Gastrocnemius medialis (tissue), 4 donors: Measurements from ENCODE around the gene DUSP8.

Source experiments
- POLR2A ChIP-seq, 2 donors: fragments of 450-650 bp; IDR thresholded peaks; one replicate each; pipeline ENCODE4 v1.6.1; 2017; ENCODE audit warnings: antibody characterized with exemption in 2 of 2, mild to moderate bottlenecking in 2 of 2, moderate library complexity in 2 of 2
- TF ChIP-seq, protein P1 (sequence below), 5 experiments: fragments of 450-650 bp in 3 of 5; fragments of 200-600 bp in 2 of 5; sonication (generic) in 2 of 5; IDR thresholded peaks in 4 of 5; conservative IDR thresholded peaks in 1 of 5; 1 replicate in 4 of 5; 2 replicates in 1 of 5; pipeline ENCODE4 v1.5.1; 2016 to 2019; ENCODE audit warnings: antibody characterized with exemption in 5 of 5, mild to moderate bottlenecking in 3 of 5, moderate library complexity in 3 of 5

DNA sequence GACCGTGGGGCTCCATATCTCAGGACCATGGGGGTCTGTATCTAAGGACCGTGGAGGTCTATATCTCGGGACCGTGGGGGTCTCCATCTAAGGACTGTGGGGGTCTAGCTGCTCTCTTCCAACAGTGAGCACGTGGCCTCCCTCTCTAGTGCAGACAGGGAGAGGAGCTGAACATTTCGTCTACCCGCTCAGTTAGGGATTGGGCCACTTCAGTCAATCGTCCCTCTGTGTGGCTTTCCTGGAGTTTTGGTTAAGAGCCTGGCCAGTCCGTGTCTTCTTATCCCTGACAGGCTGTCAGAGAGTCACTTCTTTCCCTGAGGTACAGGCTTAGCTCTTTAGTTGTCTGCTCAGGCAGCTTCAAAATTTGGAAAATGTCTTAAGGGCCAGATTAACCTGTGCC is 9.9 kb upstream of the DUSP8 start:
- TF ChIP-seq POLR2A (IDR thresholded peaks at IDR 0.05) = no peak
- TF ChIP-seq, protein P1, sequence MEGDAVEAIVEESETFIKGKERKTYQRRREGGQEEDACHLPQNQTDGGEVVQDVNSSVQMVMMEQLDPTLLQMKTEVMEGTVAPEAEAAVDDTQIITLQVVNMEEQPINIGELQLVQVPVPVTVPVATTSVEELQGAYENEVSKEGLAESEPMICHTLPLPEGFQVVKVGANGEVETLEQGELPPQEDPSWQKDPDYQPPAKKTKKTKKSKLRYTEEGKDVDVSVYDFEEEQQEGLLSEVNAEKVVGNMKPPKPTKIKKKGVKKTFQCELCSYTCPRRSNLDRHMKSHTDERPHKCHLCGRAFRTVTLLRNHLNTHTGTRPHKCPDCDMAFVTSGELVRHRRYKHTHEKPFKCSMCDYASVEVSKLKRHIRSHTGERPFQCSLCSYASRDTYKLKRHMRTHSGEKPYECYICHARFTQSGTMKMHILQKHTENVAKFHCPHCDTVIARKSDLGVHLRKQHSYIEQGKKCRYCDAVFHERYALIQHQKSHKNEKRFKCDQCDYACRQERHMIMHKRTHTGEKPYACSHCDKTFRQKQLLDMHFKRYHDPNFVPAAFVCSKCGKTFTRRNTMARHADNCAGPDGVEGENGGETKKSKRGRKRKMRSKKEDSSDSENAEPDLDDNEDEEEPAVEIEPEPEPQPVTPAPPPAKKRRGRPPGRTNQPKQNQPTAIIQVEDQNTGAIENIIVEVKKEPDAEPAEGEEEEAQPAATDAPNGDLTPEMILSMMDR (IDR thresholded peaks at IDR 0.05 in 4 of 5, conservative IDR thresholded peaks at IDR 0.05 in 1 of 5) = no peak
